ENCODE results near the gene FGFR1OP2.
"Not testable (repeated sequence)": the region's sequence is repeated elsewhere in the genome, so short reads cannot be mapped to it uniquely, and the experiment has no call there.

The FGFR1OP2 gene

GRCh38 chr12:26937863-26938700, at the start of gene FGFR1OP2, which contains the start of gene INTS13:
Gene FGFR1OP2 (plus strand): TSS chr12:26938470. CDS start chr12:26954159, 15,689 bp downstream.
Gene INTS13 (minus strand): TSS chr12:26937981. CDS start chr12:26936803, 1,178 bp downstream.
- DNase-seq, result peak; percentile 98

DNA sequence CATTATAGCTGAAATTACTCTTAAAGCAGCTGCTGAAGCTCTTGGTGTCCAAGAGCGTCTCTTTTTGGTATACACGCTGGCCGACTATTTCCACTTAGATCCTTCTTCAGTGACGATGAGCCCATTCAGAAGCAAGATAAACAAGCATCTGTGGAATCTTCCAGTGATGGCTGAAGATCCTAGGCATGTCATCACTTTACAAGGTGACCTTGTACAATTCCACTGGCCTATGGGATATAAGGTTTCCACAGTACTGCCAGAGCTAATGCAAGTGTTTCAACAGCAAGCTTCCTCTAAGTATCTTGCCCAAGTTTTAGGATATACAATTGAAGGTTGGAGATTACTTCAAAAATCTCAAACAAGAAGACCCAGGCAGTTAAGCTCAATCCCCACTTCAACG, 47.5 kb upstream of the FGFR1OP2 start:
- DNase-seq, result no peak

DNA sequence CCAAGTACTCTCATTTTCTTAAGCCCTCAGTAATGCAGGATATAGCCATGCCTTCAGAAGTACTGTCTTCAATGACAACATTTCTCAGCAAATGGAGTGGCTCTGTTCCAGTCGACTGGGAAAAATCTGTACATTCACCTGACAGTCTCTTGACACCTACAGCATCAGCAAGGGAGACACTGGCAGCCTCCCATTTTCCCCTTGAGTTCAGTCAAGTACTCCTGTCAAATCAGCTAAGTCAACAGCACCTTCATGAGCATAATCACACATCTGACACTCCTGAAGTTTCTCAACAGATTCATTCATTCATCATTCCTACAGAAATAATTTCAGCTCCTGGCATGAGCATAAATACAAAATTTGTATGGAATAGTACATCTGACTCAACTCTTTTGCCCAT, 46.6 kb upstream of the FGFR1OP2 start:
- DNase-seq, result no peak

GRCh38 chr12:26895672-26896071, 42.6 kb upstream of the FGFR1OP2 start:
- DNase-seq, result no peak

- no peak for DNase-seq
These were observed 41.4 kb upstream of the FGFR1OP2 start for GRCh38 chr12:26896913-26897312.

DNA sequence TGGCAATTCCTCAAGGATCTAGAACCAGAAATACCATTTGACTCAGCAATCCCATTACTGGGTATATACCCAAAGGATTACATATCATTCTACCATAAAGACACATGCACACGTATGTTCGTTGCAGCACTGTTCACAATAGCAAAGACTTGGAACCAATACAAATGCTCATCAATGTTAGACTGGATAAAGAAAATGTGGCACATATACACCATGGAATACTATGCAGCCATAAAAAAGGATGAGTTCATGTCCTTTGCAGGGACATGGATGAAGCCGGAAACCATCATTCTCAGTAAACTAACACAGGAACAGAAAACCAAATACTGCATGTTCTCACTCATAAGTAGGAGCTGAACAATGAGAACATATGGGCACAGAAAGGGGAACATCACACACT, 34.9 kb upstream of the FGFR1OP2 start:
- not testable (repeated sequence) for DNase-seq

DNA sequence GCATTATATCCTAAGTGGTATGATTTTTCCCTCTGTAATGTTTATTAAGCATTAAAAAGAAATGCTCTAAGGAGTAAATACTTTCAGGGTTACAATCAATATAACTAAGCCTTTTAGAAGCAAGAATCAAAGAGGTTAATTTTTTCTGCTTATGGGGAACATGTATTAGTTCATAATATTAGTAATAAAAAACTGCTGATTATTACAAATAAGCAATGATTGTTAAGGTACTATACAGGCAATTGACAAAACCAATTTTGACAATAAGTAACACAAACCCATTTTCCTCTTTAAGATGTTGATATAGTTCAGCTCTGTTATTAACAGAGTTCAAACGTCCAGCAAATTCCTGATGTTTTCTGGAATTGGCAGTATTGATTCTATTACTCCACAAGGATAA, 32.2 kb upstream of the FGFR1OP2 start:
- no peak for DNase-seq

GRCh38 chr12:26906704-26907103, 31.6 kb upstream of the FGFR1OP2 start:
- DNase-seq, result peak in 1 of 2 experiments; percentile 37

DNA sequence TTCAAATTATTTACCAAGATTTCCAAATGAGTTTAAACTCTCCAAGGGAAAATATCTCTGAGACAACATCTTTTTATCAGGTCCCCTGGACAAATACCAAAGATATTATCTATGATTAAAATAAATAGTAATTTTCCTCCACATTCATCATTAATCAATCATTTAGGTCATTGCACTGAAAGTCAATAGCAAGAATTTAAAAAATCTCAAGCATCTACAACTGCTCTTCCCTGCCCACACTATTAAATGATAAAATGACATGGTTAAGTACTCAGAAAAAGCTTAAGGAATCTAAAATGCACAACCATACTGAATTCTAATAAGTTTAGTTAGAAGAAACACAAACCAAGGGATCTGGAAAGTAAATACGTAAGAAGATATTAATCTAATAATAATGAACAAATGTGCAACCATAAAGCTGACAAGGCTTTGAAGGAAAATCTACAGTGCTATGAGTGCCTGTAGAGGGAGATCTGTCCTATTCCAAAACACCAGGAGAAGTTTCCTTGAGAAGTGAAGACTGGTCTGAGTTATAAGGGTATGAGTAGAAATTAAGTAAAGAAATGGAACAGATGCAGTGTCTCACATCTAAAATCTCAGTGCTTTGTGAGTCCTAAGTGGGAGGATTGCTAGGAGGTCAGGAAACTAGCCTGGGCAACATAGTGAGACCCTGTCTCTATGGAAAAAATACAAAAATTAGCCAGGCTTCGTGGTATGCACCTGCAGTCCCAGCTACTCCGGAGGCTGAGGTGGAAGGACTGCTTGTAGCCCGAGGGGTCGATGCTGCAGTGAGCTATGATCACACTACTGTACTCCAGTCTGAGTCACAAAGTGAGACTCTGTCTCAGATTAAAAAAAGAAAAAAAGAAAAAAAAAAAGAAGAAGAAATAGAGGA, 19.7 kb upstream of the FGFR1OP2 start:
- DNase-seq, result no peak

- no peak for DNase-seq
These were observed 19.1 kb upstream of the FGFR1OP2 start for GRCh38 chr12:26919216-26919555.

DNA sequence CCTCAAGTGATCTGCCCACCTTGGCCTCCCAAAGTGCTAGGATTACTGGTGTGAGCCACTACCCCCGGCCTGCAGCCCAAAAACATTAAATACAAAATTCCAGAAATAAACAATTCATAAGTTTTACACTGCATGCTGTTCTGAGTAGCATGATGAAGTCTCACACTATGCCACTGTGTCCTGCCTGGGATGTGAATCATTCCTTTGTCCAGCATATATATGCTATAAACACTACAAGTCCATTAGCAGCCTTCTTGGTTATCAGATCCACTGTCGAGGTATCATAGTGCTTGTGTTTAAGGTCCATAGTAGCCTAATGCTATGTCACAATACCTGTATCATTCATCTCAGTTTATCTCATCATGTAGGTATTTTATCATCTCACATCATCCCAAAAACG, 16.4 kb upstream of the FGFR1OP2 start:
- no peak for DNase-seq

- DNase-seq, result no peak
These were observed 9.6 kb upstream of the FGFR1OP2 start for GRCh38 chr12:26928661-26929060.

GRCh38 chr12:26929590-26929989, 8.7 kb upstream of the FGFR1OP2 start:
- no peak for DNase-seq

DNA sequence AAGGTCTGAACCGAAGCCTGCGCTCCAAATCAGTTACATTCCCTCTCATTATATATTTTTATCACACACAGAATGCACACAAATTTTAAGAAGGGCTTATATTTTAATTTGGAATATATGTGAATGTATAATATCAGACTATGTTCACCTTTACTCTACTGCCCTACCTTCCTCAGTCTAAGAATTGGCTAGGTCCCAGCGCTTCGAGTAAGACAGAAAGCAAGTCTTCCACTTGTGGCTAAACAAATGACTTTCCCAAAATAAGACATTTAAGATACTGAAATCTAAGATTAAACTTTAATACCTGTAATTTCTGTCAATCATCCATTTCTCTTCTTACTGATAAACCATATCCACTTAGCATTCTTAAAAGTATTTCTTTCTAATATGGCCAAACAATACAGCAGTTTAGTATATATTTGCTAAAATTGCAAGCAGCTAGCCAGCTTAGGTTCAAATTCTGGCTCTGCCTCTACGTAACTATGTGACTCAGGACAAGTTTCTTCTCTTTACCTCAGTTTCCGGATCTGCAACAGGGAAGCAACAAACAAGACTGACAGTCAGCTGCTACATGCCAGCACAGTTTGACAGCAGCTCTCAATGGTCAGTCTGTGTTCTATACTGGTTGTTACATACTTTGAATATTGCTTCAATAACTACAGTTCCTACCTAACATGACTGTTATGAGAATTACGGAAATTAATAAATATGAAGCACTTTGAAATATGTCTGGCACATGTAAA, 2.5 kb upstream of the FGFR1OP2 start:
- no peak for DNase-seq

GRCh38 chr12:26936559-26937442, 1.5 kb upstream of the FGFR1OP2 start:
- no peak for DNase-seq

DNA sequence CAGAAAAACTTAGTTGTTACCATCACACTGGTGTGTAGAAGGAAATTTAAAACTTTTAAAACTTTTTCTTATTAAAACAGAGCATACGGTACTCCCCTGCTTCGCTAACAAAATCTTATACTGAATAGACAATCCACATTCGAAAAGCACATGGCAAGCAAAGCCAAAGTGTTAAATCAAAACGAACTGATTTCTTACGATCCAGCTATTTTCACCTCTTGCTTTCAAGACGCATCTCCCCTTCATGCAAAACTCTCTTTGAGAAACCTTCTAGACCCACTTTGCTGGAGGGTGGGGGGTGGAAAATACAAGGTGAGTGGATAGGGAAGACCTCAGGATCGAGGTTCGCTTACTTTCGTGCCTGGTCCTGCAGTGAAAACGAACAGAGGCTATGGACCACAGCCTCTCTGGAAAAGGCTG, 817 bp upstream of the FGFR1OP2 start:
- DNase-seq, result no peak

GRCh38 chr12:26938701-26939062, 412 bp downstream of the FGFR1OP2 start:
- DNase-seq, result peak; percentile 51 to 53

DNA sequence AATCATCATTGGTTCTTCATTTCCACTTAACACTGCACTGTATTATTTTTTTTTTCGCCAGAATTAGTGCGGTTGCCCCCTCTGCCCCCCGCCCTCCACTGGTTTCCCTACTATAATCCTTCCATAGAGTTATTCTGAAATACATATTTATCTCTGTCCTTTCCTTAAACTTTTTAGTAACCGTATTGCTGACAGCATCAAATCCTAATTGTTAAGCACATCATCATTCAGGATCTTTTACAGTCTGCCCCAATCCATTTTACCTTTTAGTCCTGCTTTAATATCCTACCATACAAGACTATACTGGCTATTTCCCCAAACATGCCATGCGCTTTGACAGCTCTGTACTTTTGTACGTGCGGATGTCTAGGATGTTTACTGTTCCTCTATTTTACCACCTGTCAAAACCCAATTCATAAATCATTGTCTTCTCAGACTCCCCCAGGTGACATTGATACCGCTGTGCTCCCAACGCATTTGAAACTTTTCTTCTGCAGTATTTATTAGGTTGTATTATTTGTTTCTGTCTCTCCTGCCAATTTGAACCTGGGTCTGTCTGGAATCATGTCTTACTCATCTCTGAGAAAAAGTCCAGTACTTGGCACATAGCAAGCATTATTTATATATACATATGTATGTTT, 1.0 kb downstream of the FGFR1OP2 start:
- DNase-seq, result peak in 1 of 2 experiments; percentile 22

DNA sequence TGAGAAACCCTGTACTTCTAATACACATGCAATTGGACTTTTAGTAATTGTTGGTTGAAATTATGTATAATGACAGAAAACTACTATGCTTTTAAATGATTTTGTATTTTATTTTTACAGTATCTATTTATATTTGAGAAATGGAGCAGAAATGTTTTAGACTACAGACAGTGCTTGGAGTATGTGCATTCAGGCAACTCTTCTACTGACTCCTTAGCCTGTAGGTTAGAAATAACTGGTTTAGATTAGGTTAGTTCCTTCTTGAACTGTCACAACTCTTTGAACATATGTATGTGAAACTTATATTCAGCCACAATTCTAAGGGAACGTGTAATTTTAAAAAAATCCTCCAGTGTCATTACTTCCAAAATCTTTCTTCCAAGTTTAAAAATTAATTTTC, 1.7 kb downstream of the FGFR1OP2 start:
- no peak for DNase-seq

DNA sequence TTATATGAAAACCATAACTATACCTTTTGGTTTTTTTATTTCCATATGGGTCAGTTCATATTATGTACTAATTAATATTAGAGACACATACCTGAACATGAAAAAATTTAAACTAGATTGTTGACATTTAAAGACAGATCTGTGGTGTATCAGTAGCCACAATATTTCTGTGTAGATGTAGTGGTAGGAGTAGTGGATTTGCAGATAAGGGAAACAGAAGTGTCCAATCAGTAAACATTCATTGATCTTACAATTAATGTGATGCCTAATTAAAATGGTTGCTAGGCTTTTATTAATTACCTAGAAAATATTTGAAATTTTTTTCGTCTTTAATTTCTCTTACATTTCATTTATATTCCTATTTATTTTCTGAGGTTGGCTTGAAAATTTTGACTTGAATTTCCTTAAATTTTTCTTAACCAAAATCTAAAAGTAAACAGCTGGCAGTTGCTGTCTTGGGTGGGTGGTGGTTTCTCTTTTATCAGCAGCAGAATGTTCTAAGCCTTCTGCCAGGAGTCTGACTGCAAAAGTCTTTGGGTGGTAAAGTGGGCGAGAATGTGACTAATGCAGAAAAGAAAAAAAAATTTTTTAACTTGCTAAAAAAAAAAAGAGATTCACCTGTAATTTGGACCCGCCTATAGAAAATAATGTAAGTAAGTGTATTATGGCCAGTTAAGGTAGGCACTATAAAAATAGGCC, 2.4 kb downstream of the FGFR1OP2 start:
- DNase-seq, result no peak

DNA sequence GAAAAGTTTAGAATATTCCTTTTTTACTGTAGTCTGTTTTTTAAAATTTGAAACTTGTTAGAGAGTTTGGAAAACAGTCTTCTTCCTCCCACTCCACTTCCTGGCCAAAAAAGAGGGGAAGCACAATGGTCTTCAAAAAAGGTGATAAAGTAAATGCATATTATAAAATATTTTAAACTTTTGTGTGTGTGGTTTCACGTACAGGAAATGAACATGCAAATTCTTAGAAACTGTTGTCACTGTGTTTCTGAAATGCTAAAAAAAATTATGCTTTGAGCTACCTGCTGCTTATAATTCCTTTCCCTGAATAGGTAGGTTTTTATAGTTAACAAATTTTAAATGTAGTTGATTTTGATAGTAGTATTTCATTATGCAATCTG, 2.9 kb downstream of the FGFR1OP2 start:
- no peak for DNase-seq
